ENCODE data around the gene GALNT2. TPM values are rescaled to one million over a fixed set of nuclear protein-coding genes. Genes with fewer than 3 reads are reported as not detected.

The GALNT2 gene
- total and polyA plus RNA-seq, 2 of the 4 experiments (the other 2 are of a cell fraction) = 50.4 to 189 TPM

GRCh38 chr1:230270559-230271281 is 203.7 kb downstream of the GALNT2 start:
- ATAC-seq (ENCODE audit: low read depth) = no peak
- H3K79me1 ChIP-seq (ENCODE audit: low read depth in 1 of 2, low read length in 2 of 2) = 0 out of 4 replicates have a peak, but pooled peaks cover 5 to 7% of the 10 kb centered on the region in 2 experiments
- in situ Hi-C loops (cut with MboI; ENCODE audit: low sequenced_read_pairs) = no loop called here

More at GRCh38 chr1:230270559-230271281, 203.7 kb downstream of the GALNT2 start:
- H3K18ac ChIP-seq (ENCODE audit: low read depth, low read length) = no peak overlapping the region
- H3K36me3 ChIP-seq (ENCODE audit: control insufficient read depth, insufficient read depth, low read length) = peaks cover 30% of the 10 kb centered on the region
- no peak overlapping the region for H2BK15ac ChIP-seq (ENCODE audit: low read depth, low read length)
- no peak overlapping the region for H4K5ac ChIP-seq (ENCODE audit: low read depth, low read length)
- peak; percentile 7 for DNase-seq
- H3K4me2 ChIP-seq (ENCODE audit: low read depth, low read length) = no peak overlapping the region
- POLR2A ChIA-PET (ENCODE audit: unreplicated experiment) = no interaction called here
- no peak overlapping the region for H3K14ac ChIP-seq (replicated peaks; ENCODE audit: low read depth, low read length)
- H2BK20ac ChIP-seq (ENCODE audit: low read depth, low read length) = no peak overlapping the region
- H2AK9ac ChIP-seq (replicated peaks; ENCODE audit: low read depth, low read length, poor library complexity) = no peak overlapping the region
- H3K9ac ChIP-seq (ENCODE audit: low read depth, low read length) = no peak overlapping the region
- H4K20me1 ChIP-seq (ENCODE audit: insufficient read depth, low read length) = no peaks in the 10 kb centered on the region
- no peak overlapping the region for H3K56ac ChIP-seq (ENCODE audit: extremely low read depth, insufficient read depth, low read length)
- H3K27ac ChIP-seq (ENCODE audit: insufficient read depth, low read length) = no peak overlapping the region
- no peaks in the 10 kb centered on the region for H3K9me1 ChIP-seq (ENCODE audit: insufficient read depth, low read length)
- H4K8ac ChIP-seq (ENCODE audit: low read depth in 2 of 2, low read length in 2 of 2) = no peak overlapping the region
- dilution Hi-C loops (cut with HindIII; ENCODE audit: low sequenced_read_pairs, unreplicated experiment) (no loop called here), intact Hi-C loops (cut with micrococcal nuclease) (no loop called here)
- TF ChIP-seq RCOR1 (IDR thresholded peaks at IDR 0.05; ENCODE audit: insufficient replicate concordance, low read length) = no peak
- no peak for TF ChIP-seq SMC3 (IDR thresholded peaks at IDR 0.05; ENCODE audit: low read depth, low read length)
- no peak for TF ChIP-seq NFE2L2 (IDR thresholded peaks at IDR 0.05; ENCODE audit: low read depth, low read length)
- TF ChIP-seq USF2 (IDR thresholded peaks at IDR 0.05; ENCODE audit: low read depth, low read length) = no peak
- no peak for TF ChIP-seq ELK1 (IDR thresholded peaks at IDR 0.05; ENCODE audit: borderline replicate concordance, low read depth, low read length)
- TF ChIP-seq RAD21 (IDR thresholded peaks at IDR 0.05; ENCODE audit: low read length) = no peak
- no peak for TF ChIP-seq RFX5 (IDR thresholded peaks at IDR 0.05; ENCODE audit: low read depth, low read length)
- H4K91ac ChIP-seq (ENCODE audit: insufficient read depth, low read depth, low read length) = no peak overlapping the region
- no peak overlapping the region for H2BK5ac ChIP-seq (ENCODE audit: low read depth, low read length, poor library complexity, severe bottlenecking)
- H3K9me3 ChIP-seq (ENCODE audit: control insufficient read depth, insufficient read depth, low read length) = no peaks in the 10 kb centered on the region
- H3K4me1 ChIP-seq (ENCODE audit: control insufficient read depth, insufficient read depth, low read length) = peaks cover 3% of the 10 kb centered on the region; the same call in 1 of the 2 replicates
- H3K27me3 ChIP-seq (ENCODE audit: control insufficient read depth, insufficient read depth, low read length) = no peaks in the 10 kb centered on the region
- H2AFZ ChIP-seq (replicated peaks; ENCODE audit: low read length, poor library complexity) = no peak overlapping the region
- H3K4me3 ChIP-seq (ENCODE audit: insufficient read depth, low read depth, low read length) = no peak overlapping the region
- 63% methylated on average over 4 of the region's 14 CpGs; no CpG with 5 or more reads in 1 of the 2 experiments for WGBS, 2 experiments (ENCODE audit: extremely low coverage in 2 of 2, insufficient read length in 1 of 2)
- H2BK120ac ChIP-seq (ENCODE audit: low read depth, low read length) = no peak overlapping the region
- no TSS peak for BruUV-seq (replicated peaks)
- CTCF ChIA-PET = interaction anchor here (1.7 kb wide), 1 partner anchor 27 kb away, joined by 5 read pairs; no protein-coding TSS in a partner anchor
- H2AK5ac ChIP-seq (ENCODE audit: low read depth, low read length) = no peak overlapping the region
- H3K23ac ChIP-seq (ENCODE audit: low read depth, low read length) = no peak overlapping the region
- no peak overlapping the region for H3K4ac ChIP-seq (ENCODE audit: low read depth, low read length)

All from IMR-90 (cell line).